T-helper 9 cell (primary cell): ENCODE results near the gene ARHGAP4.

Experiments
- DNase-seq: peaks from one replicate; pipeline ENCODE4 v3.0.0-alpha.2; 2020

The ARHGAP4 gene

DNA sequence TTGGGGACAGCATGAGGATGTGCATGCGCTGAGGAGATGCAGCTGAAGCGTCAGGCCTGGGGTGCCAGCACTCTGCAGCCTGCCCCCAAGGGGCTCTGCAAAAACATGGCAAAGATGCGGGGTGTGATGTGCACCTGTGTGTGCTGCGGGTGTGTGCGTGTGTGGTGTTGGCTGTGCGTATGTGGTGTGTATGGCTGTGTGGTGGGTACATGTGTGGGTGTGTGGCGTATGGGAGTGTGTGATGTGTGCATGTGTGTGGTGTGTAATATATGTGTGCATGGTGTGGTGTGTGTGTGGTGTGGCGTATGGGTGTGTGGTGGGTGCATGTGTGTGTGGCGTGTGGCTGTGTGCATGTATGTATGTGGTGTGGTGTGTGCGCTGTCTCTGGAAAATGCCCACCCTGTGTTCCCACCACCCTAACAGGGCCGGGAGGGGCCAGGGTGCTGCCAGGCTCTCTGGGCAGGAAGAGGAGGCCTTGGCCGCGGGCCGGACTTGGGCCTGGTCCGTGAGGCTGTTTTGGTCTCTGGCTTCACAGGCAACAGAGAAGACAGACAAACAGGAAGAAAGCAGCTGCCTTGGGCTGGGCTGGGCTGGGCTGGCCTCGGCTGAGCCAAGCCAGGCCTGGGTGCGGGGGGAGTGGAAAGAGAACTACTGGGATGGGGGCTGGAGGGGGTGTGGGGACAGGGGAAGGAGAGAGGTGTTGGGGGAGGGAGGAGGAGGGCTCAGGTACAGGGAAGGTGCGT, 22.7 kb downstream of the ARHGAP4 start:
- DNase-seq, result no peak

DNA sequence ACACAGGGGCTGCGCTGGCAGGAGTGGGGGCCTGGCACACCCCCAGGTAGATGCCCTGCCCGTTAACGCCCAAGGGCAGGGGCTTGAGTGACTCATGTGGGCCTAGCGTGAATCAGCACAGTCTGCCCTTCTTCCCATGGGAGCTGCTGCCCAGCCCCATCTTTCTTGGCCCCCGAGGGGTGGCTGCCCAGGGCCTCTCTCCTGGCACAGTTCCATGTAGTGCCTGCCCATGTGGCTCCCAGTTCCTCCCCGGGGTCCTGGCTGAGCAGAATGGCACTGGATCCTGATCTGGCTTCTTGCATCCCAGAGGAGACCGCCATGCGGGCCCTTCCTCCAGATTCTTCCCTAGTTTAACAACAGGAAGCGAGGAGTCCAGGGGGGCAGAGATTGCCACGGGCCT, 23.7 kb downstream of the ARHGAP4 start:
- DNase-seq, result no peak

DNA sequence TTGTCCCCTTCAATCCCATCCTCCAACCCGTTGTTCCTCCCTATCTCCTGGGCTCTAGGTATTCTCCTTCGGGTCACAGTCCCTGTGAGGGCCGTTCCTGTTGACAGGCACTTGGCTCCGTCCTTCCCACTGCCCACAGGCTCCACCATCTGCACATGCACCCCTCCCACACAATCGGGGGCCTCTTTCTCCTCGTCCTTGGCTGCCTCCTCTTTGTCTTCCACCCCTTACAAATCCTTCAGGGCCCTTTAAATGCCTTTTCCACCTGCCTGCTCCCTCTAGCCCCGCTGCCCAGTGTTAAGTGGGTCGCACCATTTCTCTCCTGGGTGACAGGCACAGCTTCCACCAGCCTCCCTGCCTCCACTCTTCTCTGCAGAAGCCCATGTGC, 24.3 kb downstream of the ARHGAP4 start:
- no peak for DNase-seq

DNA sequence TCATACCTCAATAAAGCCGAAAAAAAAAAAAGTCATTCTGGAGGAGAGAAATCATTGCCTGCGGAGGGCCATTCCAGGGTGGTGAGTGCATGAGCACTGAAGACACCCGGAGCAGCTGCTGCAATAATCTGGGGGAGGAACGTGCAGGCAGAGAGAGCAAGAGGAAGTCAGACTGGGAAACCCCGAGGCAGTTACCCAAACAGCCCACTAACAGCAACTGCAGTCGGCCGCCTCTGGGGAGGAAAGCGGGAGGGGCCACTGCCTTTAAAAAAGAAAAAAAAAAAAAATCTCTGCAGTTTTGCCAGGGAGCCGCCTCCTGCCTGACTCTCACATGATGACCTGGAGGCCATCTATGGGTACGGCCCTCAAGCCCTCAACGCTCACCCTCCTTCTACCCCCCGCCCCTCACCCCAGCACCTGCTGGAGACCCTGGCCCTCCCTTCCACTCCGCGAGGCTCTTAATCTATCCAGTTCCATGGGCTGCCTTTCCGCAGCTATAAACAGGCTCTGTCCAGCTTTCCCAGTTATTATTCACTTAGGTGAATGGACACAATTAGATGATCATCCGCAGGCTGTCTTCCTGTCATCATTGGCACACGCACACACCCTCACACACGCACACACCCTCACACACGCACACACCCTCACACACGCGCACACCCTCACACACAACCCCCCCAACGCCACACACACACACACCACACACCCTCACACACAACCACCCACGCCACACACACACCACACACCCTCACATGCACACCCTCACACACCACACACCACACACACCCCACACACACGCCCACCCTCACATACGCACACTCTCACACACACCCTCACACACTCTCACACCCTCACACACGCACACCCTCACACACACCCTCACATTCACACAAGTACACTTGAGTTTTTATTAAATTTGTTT, 25.0 kb downstream of the ARHGAP4 start:
- DNase-seq, result peak; percentile 37

DNA sequence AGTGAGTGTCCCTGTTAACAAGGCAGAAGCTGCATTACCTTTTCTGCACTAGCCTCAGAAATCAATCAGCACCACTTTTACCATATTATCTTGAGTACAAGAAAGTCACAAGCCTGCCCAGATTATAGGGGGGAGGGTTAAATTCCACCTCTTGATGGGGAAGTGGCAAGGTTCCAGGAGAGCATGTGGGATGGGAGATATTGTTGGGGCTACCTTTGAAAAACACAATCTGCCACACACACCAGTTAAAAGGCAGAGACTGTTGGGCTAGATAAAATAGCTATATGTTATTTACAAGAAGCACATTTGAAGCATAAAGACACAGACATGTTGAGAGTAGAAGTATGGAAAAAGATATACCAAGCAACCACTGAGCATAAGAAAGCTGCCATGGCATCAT, 28.2 kb downstream of the ARHGAP4 start:
- DNase-seq, result no peak

DNA sequence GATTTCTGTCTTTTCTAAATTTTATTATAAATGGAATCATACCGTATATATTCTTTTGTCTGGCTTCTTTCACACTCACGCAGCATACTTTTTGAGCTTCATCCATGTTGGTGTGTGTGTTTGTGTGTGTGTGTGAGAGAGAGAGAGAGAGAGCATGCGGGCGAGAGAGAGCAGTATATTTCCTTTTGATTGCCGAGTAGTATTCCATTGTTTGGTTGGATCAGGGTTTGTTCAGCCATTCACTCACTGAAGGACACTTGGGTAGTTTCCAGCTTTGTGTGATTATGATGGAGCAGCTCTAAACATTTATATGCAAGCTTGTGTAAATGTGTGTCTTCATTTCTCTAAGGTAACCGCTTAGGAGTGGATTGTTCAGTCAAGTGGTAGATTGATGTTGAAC, 36.9 kb downstream of the ARHGAP4 start:
- DNase-seq, result no peak

DNA sequence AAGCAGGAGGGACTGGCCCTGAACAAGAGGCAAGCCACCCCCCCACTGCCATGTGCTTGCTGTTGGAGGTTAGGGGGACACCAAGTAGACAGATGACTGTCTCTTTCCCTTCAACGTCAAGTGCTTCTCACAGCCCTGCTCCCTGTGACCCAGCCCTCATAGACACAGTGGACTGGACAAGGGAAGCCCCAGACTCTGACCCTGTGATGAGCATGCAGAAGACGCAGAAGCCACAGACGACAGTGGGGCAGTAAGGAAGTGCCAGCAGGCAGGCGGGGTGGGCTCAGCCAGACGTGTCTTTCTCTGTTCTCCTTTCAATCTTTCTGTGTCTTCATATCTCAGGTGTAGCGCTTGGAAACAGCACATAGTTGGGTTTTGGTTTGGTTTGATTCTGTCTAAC, 37.7 kb downstream of the ARHGAP4 start:
- no peak for DNase-seq

DNA sequence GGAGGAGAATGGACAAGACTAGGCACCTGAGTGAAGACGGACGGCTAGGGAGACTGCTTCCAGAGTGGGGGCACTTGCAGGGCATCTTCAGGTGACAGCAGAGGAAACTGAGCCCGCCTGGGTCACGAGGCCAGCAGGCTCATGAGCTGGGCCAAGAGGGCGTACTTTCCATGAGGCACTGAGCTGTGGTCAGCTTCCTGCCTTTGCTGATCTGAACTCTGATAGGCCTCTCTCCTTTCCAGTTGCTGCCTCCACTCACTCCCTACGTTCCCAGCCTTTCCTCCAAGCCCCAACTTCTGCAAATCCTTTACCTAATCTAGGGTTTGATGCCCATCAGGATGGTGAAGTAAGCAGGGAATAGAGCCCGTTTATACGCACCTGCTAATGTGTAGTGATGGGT, 38.7 kb downstream of the ARHGAP4 start:
- DNase-seq, result no peak

DNA sequence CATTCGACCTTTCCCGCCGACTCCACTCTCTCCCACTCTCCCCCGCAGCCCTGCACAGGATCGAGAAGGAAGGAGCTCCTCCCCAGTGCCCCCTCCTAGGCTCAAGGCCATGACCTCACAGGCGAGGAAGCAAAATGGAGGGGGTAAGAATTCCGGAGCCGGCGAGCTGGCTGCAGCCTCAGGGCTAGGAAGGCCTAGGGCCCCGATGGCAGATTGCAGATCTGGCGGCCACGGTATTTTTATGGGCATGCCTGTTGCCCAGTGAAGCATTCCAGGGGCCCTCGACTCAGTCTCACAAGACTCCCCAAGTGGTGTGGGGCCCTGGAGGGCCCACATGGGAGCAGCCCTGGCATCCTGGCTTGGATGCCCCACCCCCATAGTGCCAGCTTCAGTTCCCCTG, 39.1 kb downstream of the ARHGAP4 start:
- DNase-seq, result no peak

DNA sequence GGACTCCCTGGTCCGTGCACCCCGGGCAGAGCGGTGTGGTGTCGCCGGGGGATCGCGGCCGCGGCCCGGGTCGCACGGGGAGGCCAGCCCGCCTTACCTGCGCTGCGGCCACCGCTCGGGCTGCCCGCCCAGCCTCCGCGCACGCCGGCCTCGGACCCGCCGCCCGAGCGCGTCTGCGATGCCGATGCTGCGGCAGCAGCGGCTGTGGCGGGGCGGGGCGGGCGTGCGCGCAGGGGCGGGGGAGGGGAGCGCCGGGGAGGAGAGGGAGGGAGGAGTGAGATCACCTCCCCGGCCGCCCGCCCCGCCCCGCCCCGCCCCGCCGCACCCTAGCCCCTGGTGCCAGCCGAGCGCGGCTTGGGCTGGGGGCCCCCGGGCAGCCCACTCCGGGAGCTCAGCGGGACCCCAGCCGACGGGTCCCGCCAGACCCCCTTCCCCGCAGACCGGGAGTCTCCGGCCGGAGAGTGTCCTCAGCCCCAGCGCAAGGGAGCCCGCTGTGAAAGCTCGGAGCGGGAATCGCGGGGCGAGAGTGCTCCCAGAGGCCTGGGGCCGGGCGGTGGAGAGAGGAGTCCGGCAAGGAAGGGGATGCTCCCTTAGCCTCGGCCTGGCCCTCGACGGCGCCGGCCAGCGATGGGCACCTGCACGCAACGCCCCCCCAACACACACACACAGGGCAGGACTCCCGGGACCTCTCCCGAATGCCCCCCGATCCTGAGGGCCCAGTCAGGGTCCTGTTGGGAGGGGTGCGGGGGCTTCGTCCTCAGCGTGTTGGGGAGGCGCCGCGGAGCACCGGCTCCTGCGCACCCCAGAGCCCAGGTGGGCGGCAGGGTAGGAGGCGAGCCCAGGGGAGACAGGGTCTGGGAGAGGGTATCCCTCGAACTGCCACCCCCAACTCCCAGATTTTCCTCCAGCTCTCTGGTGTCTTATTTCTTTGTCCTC, 39.8 kb downstream of the ARHGAP4 start, which contains the start of gene L1CAM:
Gene L1CAM, minus strand, starts transcription at position 206 of the 936 bp plus-strand sequence. CDS start 10,337 bp downstream, outside the sequence.
- no peak for DNase-seq

DNA sequence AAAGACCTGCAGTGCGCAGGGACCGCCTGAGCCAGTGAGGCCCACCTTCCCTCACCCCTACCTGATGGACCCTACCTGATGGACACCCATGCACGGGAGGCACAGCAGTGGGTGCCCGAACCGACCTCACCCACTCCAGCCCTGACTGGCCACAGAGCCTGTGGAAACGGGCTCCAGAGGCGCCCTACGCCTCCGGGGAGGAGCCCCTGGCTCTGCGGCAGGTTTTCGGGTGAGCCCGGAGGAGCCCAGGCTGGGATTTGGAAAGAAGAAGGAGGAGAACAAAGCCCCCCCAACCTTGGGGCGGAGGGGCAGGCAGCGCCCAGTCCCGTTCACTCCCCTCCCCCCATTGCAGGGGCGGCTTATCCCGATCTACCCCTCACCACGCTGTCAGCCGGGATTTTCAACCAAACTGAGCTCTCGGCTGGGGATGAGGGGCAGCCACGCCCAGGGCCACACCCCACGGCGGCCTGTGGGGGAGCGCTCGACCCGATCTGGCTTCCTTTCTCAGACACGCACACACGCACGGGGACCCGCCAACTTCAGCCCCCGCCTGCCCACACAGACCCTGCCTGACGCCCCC, 40.8 kb downstream of the ARHGAP4 start:
- no peak for DNase-seq

DNA sequence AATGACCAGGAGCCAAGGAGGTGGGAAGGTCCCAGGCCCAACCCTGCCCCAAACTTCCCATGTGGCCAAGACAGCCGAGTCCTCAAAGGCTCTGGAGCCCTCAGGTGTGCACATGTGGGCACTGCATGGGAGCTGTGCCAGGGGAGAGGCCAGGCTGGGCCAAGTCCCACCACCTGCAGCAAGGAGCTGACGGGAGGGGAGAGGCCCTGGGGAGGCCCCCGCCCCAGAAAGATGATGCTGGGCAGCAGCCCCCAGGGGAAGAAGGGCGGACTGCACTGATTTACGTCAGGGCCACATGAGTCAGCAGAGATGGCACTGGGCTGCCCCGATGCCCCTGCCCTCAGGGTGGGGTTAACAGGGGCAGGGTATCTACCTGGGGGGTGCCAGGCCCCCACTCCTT, 41.5 kb downstream of the ARHGAP4 start:
- no peak for DNase-seq

DNA sequence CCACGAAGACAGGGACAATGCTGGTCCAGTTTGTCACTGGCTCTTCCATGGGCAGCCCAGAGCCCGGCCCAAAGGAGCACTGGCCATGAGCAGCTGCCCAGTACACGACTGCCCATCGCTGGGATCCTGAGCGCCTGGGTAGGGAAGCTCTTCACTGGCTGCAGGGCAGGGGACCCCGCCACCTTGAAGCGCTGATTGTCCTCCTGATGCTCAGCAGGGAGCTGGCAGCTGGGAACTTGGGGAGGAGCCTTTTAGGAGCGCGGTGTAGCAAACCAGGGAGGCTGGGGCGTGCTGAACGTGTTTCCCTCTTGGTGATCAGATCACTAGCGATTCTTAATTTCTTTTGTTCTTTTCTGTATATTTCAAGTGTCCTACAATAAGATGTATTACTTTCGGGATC, 41.9 kb downstream of the ARHGAP4 start:
- no peak for DNase-seq

DNA sequence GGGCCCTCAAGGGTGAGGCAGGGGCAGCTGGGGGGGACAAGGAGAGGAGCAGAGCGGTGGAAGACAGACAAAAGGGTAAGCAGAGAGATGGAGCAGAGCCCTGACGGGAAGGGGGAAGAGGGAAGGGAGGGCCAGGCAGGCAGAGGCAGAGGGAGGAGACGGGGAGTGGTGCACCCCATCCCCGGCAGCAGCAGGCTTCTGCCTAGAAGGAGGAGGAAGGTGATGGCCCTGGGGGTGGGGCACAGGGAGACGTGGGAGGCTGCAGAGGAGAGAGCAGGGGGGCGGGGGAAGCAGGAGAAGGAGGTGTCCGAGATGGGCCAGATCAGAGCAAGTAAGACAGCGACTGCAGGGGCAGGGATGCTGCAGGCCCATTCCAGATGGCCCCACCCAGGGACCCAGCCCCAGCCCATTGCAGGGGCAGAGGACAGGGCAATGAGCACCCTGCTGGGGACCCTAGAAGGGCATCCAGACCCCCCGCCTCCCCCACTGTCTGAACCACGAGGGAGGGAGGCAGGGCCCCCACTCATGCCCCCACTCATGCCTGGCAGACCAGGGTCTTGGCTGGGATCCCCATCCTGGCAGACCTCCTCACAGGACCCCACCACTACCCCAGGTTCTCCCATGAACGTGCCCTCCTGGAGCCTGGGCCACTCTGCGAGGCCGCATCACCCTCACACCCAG, 42.8 kb downstream of the ARHGAP4 start:
- DNase-seq, result no peak

DNA sequence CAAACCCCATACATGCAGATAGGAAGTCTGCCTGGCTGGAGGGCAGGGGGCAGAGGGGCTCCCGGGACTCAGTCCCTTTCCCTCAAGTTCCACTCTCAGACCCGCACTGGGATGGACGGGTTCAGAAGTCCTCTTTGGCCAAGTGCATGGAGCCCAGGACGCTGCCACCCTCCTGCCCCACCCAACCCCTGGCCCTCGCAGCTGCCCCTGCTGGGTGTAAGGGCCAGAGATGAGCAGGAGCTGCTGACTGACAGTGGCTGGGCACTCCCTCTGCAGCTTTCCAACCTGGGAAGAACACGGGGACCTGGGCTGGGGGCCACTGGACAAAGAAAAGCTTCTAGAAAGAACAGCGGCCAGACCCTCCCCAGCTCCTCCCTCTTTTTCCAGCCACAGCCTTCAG, 43.5 kb downstream of the ARHGAP4 start:
- DNase-seq, result no peak

DNA sequence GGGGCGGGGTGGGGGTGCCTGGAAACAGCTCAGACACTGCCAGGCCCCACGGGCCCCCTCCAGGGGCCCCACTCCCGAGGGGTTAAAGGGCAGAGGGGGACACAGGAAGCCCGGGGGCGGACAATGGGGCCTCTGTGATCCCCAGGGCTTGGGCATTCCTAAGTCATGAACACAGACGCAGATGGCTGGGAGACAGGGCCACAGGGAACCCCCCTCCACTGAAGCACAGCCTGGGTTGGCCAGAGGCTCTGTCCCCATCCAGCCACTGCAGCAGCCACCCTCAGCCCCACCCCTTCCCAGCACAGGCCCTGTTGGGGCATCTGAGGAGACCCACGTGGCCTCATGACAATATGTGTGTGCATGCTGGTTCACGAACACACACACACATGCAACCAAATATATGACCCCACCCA, 44.0 kb downstream of the ARHGAP4 start:
- DNase-seq, result no peak

DNA sequence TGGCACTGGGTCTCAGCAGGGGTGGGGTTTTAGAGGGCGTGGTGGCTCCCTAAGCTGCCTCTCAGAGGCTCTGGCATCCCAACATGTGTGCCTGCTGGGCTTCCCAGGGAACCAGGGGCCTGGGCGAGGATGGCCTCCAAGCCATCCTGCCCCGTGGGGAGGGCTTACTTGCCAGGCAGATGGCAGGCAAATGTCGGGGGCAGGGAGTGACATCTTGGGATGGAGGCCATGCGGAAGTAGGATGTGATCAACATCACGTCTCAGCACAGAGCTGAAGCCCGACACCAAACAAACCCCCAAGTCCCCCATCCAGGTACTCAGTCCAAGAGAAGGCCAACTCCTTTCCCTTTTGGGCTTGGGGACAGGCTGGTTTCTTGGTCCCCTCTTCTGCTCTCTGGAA, 44.8 kb downstream of the ARHGAP4 start:
- DNase-seq, result no peak

DNA sequence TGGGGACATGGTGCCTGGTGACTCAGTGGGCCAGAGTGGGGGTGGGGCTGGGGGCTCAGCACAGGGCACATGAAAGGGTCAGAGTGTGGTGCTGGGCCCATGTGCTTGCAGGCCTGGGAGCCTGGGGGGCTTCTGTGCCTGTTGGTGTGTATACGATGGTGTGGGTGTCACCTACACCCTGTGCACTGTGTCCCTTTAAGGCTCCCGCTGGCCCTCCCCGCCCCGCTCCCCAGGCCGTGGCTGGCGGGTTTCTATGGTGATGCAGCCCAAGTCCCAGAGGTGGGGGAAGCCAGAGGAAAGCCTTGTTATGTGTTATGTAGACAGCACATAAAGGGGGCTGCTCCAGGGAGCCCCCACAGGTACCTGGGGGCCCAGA, 45.6 kb downstream of the ARHGAP4 start:
- DNase-seq, result no peak

DNA sequence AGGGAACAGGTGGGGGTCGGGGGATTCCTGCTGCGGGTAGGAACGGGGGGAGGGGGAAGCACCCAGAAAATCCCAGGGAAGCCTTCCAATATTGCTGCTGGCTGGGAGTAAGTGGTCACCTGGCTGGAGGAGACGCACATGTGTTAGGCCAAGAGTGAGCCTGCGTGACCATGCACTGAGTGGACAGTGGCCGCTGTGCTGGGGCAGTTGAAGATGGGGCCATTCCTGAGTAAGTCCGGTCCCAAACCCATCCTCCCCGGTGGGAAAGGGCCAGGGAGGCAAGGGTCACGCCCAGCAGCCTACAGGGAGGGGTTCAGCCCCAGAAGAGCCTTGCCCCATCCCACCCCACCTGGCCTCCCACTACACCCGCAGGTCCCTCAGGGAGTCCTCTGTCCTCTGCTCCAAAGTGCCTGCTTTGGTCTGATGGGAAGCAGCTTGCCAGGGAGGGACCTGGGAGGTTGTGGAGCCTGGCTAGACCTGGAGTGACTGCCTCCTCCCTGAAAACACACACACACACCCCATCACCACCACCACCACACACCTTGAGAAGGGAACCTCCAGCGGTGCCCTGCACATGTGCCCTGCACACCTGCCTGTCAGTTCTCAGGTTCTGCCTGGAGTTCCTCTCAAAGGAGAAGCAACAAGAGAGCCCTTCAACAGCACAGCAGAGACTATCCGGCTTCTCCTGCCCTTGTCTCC, 46.2 kb downstream of the ARHGAP4 start:
- DNase-seq, result no peak

DNA sequence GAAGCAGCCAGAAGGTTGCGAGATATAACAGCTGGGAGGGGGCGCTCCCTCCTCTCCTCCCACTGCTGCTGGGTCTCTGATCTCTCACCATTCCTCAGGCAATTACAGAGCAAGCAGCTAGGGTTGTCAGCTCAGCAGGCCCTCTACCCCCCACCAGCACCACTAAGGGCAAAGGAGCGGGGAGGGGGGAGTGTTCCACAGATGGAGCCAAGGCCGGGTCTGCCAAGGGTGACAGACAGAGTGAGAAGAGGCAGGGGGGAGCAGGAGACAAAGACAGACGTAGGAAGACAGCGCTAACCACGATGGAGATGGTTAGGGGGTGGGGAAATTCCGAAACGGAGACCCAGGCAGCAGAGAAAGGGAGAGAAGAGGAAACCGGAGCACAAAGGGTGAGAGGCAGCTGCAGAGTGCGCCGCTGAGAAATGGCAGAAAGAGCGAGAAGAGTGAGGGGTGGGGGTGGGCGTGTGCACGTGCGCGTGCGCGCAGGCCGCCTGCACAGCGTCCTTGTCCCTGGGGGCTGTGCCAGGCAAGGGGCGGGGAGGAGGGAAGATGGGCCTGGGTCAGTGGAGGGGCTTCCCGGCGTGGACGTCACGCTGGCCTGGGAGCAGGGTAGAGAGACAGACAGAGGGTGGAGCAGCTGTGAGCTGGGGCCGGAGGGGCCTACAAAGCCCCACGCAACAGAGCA, 47.0 kb downstream of the ARHGAP4 start:
- no peak for DNase-seq

DNA sequence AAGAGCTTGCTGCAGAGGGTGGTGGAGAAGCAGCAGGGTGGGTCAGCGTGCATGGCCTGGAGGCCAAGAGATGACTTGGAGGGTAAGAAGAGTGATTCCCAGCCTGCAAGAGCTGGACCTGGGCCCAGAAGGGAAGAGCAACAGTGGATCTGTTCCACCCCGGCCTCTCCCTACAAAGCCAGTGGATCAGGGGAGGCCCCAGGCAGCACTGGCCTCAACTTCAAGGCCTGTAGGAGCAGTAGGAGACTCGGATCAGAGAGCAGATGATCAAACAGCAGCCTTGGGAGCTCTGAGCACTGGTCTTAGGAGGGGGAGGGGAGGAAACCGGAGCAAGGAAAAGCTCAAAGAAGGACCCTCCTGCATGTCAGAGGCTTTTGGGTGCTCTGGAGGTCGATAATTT, 47.7 kb downstream of the ARHGAP4 start:
- DNase-seq, result no peak
